Stimulated activated CD4-positive, alpha-beta T cell treated with anti-CD3 and anti-CD28 coated beads, Interleukin-1b, Interleukin-23, amount 100 ng/mL, for 24 hours (primary cell): Measurements from ENCODE around the gene INPPL1.

ENCODE experiments used
- DNase-seq, 4 experiments: peaks; one replicate each; pipeline ENCODE4 v3.0.0-alpha.2; 2020; ENCODE audit warnings: low read depth in 4 of 4, low spot score in 1 of 4

The INPPL1 gene

DNA sequence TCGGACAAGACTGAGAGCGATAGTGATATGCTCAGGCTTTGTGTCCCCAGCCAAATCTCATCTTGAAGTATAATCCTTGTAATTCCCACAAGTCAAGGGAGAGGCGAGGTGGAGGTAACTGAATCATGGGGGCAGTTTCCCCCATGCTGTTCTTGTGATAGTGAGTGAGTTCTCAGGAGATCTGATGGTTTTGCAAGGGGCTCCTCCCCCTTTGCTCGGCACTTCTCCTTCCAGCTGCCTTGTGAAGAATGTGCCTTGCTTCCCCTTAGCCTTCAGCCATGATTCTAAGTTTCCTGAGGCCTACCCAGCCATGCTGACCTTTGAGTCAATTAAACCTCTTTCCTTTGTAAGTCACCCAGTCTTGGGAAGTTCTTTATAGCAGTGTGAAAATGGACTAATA lies 15.5 kb upstream of the INPPL1 start:
- no peak for DNase-seq

DNA sequence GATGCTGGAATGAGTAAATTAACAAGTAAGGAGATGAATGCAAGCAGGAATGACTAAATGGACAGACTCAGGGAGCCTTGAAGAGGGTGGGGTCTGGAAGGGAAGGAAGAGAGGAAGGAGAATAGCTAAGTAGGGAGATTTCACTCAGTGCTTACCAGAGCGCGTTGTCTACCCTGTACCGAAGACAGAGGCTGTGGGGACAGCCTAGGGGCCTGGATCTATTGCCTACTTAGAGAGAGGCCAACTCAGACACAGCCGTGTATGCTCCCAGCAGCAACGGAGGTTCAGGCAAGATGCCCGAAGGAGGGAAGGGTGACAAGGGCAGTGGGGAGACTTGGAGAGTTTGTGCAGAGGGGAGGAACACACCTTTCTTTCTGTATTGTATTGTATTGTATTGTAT lies 7.9 kb upstream of the INPPL1 start, which contains the start of gene FOLR2:
Gene FOLR2 (plus strand): TSS at position 157 of the 400 bp plus-strand sequence. CDS start 1,791 bp downstream, outside the sequence.
- DNase-seq, result no peak

DNA sequence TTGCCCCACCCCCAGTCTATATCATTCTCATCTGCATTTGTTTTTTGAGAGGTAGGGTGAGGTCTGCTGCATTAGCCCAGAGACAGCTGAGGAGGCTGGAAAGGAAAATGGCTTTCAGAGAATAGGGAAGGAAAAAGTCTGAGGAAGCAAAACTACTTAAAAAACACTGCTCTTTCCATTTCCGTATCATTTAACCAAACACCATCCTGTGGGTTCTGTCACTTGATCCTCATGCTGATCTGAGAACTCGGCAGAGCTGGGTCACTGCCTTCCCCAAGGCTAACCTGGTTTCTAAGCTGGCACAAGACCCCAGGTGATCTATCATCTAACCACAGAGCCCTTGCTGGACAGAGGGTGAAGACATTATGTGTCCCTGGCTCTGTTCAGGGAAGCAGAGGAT lies 6.7 kb upstream of the INPPL1 start:
- DNase-seq, result no peak

DNA sequence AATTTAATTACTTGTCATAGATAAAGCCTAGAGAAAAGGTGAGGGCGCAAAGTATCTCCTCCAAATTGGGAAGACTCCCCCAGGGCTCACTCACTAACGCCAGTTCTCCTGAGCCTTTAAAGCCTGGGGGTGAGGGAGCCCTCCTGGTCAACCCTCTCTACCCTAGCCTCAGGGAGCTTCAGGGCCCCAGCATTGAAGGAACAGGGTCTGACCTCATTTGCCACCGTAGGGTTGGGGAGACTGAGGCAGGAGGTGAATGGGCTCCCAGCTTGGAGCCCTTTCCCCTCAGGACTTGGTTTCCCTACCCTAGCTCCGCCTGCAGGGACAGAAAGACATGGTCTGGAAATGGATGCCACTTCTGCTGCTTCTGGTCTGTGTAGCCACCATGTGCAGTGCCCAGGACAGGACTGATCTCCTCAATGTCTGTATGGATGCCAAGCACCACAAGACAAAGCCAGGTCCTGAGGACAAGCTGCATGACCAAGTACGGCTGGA lies 6.3 kb upstream of the INPPL1 start:
- no peak for DNase-seq

DNA sequence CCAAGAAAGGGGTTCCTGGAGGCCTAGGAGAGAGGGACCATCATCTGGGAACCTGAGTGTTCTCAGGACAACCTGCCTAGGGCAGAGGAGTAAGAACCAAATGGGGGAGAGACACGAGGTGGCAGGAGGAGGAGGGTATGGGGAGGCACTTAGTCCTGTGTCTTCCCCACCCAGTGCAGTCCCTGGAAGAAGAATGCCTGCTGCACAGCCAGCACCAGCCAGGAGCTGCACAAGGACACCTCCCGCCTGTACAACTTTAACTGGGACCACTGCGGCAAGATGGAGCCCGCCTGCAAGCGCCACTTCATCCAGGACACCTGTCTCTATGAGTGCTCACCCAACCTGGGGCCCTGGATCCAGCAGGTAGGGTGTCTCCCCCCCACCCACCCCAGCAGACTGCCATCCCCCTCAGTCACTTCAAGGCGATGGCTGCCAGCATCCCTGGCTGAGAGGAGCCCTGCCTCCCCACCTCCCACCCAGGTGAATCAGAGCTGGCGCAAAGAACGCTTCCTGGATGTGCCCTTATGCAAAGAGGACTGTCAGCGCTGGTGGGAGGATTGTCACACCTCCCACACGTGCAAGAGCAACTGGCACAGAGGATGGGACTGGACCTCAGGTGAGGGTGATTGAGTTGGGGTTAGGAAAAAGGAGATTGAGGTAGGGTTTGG lies 3.7 kb upstream of the INPPL1 start:
- DNase-seq, result no peak

DNA sequence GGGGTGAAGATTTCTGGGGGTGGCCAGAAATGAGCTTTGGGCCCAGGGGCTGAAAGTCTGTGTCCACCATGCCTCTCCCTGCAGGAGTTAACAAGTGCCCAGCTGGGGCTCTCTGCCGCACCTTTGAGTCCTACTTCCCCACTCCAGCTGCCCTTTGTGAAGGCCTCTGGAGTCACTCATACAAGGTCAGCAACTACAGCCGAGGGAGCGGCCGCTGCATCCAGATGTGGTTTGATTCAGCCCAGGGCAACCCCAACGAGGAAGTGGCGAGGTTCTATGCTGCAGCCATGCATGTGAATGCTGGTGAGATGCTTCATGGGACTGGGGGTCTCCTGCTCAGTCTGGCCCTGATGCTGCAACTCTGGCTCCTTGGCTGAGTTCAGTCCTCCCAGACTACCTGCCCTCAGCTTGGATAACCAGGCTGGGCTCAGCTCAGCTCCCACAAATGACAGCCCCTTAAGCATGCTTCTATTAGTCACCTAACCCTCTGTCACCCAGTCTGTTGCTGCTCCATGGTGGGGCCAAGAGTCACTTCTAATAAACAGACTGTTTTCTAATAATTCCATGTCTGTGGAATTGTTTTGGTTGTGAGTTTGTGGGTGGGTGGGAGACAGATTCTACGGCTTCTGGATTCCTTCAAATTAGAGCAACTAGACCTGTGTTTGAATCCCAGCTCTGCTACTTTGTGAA lies 3.0 kb upstream of the INPPL1 start:
- DNase-seq, result no peak

DNA sequence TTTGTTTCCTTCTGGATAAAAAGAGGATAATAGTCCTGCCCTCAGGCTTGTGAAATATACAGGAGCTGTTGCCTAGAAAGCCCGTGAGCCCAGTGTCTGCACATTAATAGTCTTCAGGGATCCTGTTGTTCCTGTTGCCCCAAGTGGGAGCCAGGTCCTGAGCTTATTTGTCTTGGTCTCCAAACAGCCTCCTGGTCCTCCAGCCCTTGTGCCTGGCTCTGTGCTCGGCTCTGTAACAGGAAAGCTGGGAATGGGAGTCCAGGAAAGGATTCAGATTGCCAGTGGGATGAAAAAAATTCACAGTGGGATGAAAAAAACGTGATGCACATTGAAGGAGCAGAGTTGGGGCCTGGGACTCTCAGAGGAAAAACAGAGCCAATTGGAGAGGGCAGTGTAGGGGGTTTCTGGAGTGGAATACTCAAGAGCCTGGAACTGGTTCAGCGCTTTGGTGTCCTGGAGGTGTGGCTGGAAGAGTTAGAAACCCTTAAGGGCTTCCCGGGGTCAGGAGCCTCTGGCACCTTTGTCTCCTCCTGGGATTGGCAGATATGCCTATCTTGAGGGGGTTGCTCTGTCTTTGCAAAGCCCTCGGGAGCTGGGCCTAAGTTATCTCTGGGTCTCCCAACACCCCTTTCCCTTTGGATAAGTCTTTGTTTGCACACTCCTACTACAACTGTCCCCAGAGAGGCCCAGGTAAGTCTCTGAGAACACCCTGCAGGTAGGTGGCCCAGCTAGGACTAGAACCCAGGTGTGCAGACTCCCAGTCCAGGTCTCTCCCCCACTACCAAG lies 2.3 kb upstream of the INPPL1 start:
- DNase-seq, result no peak

DNA sequence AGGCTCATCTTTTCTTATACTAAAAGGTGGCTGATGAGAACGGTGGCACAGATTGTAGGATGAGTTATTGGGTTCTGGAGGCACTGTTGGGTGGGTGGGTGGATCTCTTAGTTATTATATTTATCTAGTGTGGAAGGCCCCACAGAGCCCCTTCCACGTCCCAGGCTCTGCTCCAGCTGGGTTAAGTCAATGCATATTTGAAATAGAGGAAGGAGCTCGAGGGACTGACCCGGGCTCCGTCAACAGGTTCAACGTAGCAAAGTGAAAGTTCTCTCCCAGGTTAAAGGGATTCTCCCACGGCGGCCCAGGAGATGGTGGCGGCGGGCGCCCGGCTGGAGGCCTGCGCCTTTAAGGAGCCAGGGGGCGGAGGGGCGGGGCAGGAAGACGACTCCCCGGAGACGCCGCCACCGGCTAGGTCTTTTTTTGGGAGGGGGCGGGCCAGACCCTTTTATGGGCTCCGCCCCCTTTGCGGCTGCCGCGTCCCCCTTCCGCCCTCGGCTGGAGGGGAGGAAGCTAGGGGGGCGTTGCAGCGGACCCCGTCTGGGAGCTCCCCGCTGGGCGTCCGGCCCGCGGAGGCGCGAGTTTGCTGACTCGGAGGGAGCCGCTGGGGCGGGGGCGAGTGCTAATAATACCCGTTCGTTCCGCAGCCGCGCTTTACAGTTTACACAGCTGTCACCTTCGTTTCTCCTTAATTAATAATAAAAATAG lies 1.5 kb upstream of the INPPL1 start:
- DNase-seq, result peak; percentile 74 to 95 (median 86)

DNA sequence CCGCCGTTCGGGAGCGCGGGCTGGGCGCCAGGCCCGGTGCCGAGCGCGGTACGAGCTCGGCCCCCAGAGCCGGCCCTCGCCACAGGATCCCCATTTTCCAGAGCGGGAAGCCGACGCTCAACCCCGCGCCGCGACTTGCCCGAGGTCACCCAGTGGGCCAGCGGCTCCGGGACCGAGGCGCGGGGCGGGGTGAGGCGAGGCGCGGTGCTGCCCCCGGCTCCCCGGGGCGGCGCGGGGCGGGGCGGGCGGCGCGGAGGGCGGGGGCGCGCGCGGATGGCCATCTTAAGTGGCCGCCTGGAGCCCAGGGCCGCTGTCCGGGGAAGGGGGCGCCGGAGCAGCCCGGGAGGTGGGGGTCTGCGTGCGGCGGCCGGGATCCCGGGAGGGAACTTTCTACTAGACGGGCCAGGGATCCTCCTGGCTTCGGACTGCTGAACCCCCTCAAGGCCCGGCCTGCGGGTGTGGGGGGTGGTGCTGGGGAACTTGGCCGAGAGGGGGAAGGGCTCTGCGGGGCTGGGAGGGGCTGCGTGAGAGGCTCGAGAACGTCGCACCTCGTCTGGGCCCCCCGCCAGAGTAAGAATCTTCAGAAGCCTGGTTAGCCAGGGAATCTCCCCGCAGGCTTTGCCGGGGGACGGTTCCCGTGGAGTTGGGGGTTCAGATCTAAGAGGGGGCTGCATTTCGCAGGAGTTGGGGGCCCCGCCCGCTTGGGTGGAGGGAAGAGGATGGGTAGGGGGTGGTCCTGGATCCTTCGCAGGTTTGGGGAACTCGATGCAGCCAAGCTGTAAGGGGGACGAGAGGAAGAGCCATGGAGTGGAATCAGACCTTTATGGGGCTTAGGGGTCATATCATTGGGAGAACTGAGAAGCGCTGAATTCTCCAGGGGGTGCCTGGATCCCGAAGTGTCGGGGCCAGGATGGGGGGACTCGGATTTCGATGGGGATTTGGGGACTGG lies 678 bp upstream of the INPPL1 start:
- peak in 3 of 4 experiments; percentile 28 to 52 (median 38) for DNase-seq

DNA sequence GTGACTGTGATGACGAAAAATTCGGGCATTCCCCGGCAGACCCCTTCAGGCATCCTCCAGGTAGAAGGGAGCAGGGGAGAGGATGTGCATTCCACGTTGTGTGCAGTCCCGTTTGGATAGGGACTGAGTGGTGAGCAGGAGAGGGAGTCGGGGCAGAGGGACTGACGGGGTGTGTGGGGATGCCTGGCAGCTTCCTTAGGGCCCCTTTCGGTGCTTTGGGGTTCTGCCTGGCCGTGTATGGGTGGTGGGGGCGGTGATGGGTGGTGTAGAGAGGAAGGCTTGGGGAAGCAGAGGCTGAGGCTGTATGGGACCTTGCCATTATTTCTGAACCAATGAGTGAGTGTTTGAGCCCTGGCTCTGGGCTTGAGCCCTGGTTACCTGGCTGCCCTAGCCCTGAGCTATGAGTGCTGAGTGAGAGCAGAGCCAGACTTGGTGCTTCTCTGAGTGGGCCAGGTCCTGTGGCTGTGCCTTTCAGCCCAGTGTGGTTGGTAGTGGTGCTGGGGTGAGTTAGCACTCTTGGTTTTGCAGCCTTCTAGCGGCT lies 914 bp downstream of the INPPL1 start:
- no peak for DNase-seq

DNA sequence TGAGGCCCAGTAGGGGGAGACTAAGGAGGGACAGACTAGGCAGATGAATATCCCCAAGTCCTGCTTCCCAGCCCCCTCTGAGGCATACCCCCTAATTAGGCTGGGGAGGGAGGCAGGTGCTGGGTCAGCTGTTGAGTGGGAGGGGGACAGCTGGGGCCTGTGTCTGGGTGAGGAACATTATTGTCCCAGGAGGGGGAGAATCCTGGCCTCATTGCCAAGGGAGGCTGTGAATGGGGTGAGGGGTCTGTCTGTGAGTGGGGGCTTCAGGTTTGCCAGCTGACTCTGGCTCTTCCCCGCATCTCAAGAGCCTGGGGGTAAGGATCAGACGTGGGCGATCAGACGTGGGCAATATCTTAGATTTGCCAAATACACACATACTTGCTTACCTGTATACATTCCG lies 2.1 kb downstream of the INPPL1 start:
- no peak for DNase-seq

DNA sequence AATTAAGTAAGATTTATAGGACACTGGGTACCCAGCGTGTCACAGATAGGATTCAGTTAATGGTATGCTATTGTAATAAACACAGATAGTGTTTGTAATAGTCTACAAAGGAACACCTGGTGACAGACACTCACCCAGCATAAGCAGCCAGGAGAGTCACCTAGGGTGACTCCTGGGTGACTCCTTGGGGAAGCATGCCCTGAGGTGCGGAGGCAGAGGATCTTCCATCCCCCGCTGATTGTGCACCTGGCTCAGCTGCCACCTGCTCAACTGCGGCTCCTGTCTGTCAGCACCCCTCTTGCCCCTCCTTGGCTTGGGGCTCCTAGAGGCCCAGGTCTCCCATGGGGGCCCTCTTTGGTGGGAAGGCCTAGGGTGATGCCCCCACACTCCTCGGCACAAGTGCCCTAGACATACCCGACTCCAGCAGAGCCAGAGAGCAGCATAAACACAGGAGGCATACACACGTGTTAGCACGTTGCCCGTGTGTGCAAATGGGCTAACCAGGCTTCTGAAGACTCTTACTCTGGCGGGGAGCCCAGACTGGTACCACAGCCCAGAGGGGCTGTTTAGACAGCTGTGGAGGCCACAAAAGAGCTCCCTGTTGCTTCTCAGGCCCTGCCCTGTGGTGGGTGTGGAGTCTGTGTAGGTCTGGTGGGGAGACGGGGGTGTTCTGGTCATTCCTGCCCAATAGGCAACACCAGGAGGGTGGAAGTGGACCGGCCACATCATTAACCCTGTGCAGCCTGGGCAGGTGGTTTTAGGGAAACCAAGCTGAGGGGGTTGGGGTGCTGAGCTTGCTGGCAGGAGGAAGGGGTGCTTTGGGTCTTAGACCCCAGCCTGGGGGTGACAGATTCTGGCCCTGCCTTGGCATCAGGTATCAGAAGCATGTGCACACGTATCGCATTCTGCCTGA lies 3.0 kb downstream of the INPPL1 start:
- no peak for DNase-seq

DNA sequence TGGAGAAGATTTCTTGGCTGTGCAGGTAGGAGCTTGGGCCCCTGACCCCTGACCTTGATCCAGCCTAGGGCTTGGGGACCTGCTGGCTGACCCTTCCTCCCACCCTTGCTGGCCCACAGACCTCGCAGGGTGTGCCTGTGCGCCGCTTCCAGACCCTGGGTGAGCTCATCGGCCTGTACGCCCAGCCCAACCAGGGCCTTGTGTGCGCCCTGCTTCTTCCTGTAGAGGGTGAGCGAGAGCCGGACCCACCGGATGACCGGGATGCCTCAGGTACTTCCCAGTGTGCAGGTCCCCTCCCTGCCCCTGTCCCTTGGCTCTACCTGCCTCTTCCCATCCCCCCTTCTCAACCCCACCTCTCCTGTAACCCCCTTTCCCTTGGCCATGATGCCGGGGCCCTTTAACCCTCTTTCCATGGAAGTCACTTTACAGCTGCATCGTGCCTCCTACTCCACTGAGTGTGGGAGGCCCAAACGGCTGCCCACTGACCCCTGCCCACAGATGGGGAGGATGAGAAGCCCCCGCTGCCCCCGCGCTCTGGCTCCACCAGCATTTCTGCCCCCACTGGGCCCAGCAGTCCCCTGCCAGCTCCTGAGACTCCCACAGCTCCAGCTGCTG lies 3.8 kb downstream of the INPPL1 start:
- DNase-seq, result no peak

DNA sequence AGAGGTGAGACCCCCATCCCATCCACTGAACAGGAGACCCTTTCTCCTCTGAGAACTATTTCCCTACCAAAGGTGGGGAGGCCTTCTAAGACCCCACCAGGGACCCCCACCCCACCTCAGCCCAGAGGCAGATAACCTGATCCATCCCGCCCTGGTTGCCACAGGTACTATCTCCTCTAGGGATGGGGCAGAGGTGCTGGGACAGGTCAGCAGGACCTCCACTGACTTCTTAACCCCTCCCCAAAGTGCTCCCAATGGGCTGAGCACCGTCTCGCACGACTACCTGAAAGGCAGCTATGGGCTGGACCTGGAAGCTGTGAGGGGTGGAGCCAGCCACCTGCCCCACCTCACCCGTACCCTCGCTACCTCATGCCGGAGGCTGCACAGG lies 4.3 kb downstream of the INPPL1 start:
- no peak for DNase-seq

DNA sequence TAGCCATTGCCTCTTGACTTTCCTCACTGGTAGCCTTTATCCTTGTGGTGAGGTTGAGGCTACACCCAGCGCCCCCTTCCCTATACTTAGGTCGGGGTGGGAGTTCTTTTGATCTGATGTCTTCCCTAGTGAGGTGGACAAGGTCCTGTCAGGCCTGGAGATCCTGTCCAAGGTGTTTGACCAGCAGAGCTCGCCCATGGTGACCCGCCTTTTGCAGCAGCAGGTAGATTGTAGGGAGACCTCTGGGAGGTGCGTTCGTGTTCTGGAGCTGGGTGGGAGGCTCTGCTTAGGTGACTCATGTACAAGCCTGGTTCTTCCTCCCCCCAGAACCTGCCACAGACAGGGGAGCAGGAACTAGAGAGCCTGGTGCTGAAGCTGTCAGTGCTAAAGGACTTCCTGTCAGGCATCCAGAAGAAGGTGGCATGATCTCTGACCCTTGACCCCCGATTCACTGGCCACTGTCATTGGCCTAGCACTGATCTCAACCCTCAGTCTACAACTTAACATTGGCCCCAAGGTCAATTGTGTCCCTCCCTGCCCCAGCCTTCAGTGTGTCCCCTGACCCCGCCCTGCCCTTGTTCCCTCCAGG lies 4.9 kb downstream of the INPPL1 start:
- no peak for DNase-seq

DNA sequence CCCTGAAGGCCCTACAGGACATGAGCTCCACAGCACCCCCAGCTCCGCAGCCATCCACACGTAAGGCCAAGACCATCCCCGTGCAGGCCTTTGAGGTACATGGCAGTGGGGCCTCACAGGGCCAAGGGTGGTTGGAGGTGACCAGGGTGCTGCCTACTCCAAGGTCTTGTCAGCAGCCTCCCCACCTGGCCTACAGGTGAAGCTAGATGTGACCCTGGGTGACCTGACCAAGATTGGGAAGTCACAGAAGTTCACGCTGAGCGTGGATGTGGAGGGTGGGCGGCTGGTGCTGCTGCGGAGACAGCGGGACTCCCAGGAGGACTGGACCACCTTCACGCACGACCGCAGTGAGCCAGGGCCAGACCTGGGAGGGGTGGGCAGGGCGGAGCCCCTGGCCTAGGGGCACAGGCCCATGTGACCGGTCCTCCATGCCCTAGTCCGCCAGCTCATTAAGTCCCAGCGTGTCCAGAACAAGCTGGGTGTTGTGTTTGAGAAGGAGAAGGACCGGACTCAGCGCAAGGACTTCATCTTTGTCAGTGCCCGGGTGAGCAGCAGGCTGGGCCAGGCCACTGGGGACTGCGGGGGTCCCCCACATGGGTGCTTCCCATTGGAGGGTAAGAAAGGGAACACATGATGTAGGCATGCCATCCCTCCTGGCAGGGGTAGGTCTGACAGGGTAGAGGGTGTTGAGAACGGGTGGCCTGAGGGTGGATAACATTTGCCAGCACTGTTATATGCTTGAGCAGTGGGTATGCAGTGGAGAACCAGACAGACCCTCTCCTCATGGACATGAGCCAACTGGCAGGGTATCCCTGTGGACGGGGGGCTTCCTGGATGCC lies 5.6 kb downstream of the INPPL1 start:
- no peak for DNase-seq

DNA sequence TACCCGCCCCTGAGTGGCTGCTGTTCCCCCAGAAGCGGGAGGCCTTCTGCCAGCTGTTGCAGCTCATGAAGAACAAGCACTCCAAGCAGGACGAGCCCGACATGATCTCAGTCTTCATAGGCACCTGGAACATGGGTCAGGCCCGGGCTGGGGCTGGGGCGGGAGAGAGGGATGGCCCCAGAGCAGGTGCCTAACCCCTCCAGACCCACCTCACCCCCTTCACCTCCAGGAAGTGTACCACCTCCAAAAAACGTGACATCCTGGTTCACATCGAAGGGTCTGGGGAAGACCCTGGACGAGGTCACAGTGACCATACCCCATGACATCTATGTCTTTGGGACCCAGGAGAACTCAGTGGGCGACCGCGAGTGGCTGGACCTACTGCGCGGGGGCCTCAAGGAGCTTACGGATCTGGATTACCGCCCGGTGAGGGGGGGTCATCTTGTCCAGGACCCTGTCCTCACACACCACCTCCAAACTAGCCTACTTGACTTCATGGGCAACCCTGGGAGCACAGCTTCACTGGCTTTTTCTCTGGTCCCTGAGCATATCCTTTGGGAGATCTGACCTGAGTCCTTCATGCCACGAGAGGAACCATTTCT lies 6.3 kb downstream of the INPPL1 start:
- no peak for DNase-seq
